MM.1S (cell line): ENCODE data around the gene KCNJ6.

Source experiments
- DNase-seq: peaks from one replicate; pipeline ENCODE4 v3.0.0-alpha.2; 2015
- H2AFZ ChIP-seq: fragments of 300-600 bp; sonication (generic); 2 replicates; pipeline ENCODE4 v1.6.0; 2016; ENCODE audit warnings: antibody characterized with exemption, low read length
- H3F3A ChIP-seq: fragments of 300-600 bp; sonication (generic); 2 replicates; pipeline ENCODE4 v1.6.1; 2016; ENCODE audit warnings: mild to moderate bottlenecking, antibody characterized with exemption, low read length, moderate library complexity, mixed read lengths; ENCODE audit not compliant: insufficient read depth
- H3K27ac ChIP-seq: fragments of 300-600 bp; sonication (generic); 2 replicates; pipeline ENCODE4 v1.5.1; 2016; ENCODE audit warnings: mild to moderate bottlenecking, low read length
- H3K27me3 ChIP-seq: fragments of 300-600 bp; sonication (generic); replicated peaks from 2 replicates; pipeline ENCODE4 v1.6.0; 2016; ENCODE audit warnings: low read length; ENCODE audit not compliant: insufficient read depth
- H3K36me3 ChIP-seq: fragments of 300-600 bp; sonication (generic); replicated peaks from 2 replicates; pipeline ENCODE4 v1.6.1; 2016; ENCODE audit warnings: mild to moderate bottlenecking, low read length, mixed read lengths; ENCODE audit not compliant: insufficient read depth
- H3K4me1 ChIP-seq: fragments of 300-600 bp; sonication (generic); 2 replicates; pipeline ENCODE4 v1.6.1; 2016; ENCODE audit warnings: low read length, mixed read lengths
- H3K4me2 ChIP-seq: fragments of 300-600 bp; sonication (generic); 2 replicates; pipeline ENCODE4 v1.6.0; 2016; ENCODE audit warnings: low read depth, low read length
- H3K4me3 ChIP-seq: fragments of 300-600 bp; sonication (generic); 2 replicates; pipeline ENCODE4 v1.5.1; 2016; ENCODE audit warnings: low read length, mixed read lengths
- H3K79me2 ChIP-seq: fragments of 300-600 bp; sonication (generic); 2 replicates; pipeline ENCODE4 v1.6.1; 2016; ENCODE audit warnings: mixed run types, low read length, mixed read lengths
- H3K9ac ChIP-seq: fragments of 300-600 bp; sonication (generic); 2 replicates; pipeline ENCODE4 v1.6.1; 2016; ENCODE audit warnings: low read length, mixed read lengths
- H3K9me2 ChIP-seq: fragments of 300-600 bp; sonication (generic); replicated peaks from 2 replicates; pipeline ENCODE4 v1.6.1; 2016; ENCODE audit warnings: mild to moderate bottlenecking, low read length, mixed read lengths; ENCODE audit not compliant: insufficient read depth
- H3K9me3 ChIP-seq: fragments of 300-600 bp; sonication (generic); replicated peaks from 2 replicates; pipeline ENCODE4 v1.6.1; 2016; ENCODE audit warnings: mild to moderate bottlenecking, low read length, mixed read lengths; ENCODE audit not compliant: insufficient read depth
- H4K20me1 ChIP-seq: fragments of 300-600 bp; sonication (generic); 2 replicates; pipeline ENCODE4 v1.6.1; 2016; ENCODE audit warnings: mild to moderate bottlenecking, low read length, moderate library complexity, mixed read lengths; ENCODE audit not compliant: insufficient read depth
- EZH2 ChIP-seq: fragments of 300-600 bp; sonication (generic); optimal IDR thresholded peaks from 2 replicates; pipeline ENCODE3; 2017; ENCODE audit warnings: low read depth, mild to moderate bottlenecking, antibody characterized with exemption, low read length, mixed read lengths
- EZH2phosphoT487 ChIP-seq: fragments of 300-600 bp; sonication (generic); IDR thresholded peaks from 2 replicates; pipeline ENCODE4 v1.6.1; 2018; ENCODE audit warnings: antibody characterized with exemption, low read length
- TF ChIP-seq, protein P1 (sequence below): fragments of 300-600 bp; sonication (generic); IDR thresholded peaks from 2 replicates; pipeline ENCODE4 v1.5.1; 2016; ENCODE audit warnings: antibody characterized with exemption, low read length, mixed read lengths

The KCNJ6 gene

DNA sequence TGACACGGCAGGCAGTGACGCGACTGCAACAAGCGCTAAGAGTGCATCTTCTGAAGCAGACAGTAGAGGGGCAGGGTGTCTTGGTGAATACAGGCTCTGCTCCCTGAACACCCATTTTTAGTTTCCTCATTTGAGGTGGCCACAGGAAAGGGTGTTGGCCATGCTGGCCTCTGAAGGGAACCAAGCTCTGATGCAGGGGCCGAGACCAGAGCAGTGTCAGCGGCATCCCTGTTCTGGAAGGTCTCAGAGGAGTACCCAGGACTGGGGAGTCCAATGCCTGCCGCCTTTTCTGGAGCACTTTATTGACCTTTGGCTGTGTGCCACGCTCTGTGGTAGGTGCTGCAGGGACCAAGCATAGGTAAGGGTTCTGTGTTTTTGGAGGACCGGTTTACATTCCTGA is 100.4 kb downstream of the KCNJ6 start:
- Histone ChIP-seq H3K4me2 (no peak overlapping the region), H3K27me3 (no peaks in the 10 kb centered on the region), H2AFZ (no peak overlapping the region), H3K9ac (no peak overlapping the region), H3K79me2 (no peaks in the 10 kb centered on the region), H3K27ac (no peak overlapping the region), H3K4me3 (no peak overlapping the region), H4K20me1 (no peaks in the 10 kb centered on the region), H3K4me1 (no peaks in the 10 kb centered on the region), H3K9me2 (no peaks in the 10 kb centered on the region), H3F3A (no peaks in the 10 kb centered on the region), H3K36me3 (no peaks in the 10 kb centered on the region), H3K9me3 (no peaks in the 10 kb centered on the region)
- no peak for DNase-seq
- TF ChIP-seq EZH2phosphoT487, result no peak
- TF ChIP-seq EZH2, result no peak
- TF ChIP-seq, protein P1, sequence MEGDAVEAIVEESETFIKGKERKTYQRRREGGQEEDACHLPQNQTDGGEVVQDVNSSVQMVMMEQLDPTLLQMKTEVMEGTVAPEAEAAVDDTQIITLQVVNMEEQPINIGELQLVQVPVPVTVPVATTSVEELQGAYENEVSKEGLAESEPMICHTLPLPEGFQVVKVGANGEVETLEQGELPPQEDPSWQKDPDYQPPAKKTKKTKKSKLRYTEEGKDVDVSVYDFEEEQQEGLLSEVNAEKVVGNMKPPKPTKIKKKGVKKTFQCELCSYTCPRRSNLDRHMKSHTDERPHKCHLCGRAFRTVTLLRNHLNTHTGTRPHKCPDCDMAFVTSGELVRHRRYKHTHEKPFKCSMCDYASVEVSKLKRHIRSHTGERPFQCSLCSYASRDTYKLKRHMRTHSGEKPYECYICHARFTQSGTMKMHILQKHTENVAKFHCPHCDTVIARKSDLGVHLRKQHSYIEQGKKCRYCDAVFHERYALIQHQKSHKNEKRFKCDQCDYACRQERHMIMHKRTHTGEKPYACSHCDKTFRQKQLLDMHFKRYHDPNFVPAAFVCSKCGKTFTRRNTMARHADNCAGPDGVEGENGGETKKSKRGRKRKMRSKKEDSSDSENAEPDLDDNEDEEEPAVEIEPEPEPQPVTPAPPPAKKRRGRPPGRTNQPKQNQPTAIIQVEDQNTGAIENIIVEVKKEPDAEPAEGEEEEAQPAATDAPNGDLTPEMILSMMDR, result no peak

DNA sequence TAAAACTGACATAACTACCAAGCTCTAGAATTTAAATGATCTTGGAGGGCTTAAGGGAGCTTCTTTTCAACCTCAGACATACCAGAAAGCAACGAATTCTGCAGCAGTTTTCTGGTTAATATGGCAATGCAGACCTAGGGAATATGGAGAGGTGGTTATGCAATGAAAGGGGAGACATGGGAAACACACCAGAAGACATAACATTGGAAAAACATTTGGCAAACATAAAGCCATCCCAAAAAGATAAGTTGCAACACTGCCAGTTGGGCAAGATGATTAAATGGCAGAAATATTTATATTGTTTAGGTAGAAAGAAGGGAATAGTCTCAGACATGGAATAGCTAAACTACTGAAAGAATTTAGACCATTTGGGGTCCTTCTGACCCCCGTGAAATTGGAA is 104.5 kb downstream of the KCNJ6 start:
- H3F3A ChIP-seq, result no peaks in the 10 kb centered on the region
- no peak overlapping the region for H3K27ac ChIP-seq
- no peak overlapping the region for H3K9ac ChIP-seq
- H3K9me3 ChIP-seq, result no peaks in the 10 kb centered on the region
- H3K4me2 ChIP-seq, result no peak overlapping the region
- H3K27me3 ChIP-seq, result no peaks in the 10 kb centered on the region
- H3K4me1 ChIP-seq, result no peaks in the 10 kb centered on the region
- no peaks in the 10 kb centered on the region for H3K36me3 ChIP-seq
- no peaks in the 10 kb centered on the region for H4K20me1 ChIP-seq
- no peak overlapping the region for H3K4me3 ChIP-seq
- no peaks in the 10 kb centered on the region for H3K9me2 ChIP-seq
- H3K79me2 ChIP-seq, result no peaks in the 10 kb centered on the region
- TF ChIP-seq, protein P1, result no peak
- TF ChIP-seq EZH2phosphoT487, result no peak
- TF ChIP-seq EZH2, result no peak
- no peak overlapping the region for H2AFZ ChIP-seq
- DNase-seq, result no peak

DNA sequence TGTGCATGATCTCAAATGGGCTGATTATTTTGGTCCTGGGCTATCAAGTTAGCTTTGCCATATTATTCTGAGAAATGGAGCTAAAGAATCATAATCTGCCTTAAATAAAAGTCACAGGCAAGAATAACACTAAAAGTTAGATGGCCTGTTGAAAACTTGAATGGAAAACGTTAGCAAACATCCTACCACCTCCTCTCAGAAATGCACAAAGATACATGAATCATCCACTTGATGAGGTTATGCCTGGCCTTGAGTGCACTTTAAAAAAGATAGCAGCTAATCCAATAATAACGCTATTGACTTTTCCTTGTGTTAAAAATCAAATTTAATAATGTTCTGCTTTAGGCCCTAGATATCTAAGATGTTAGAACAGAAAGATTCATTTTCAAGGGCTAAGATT is 108.0 kb downstream of the KCNJ6 start:
- no peak for TF ChIP-seq EZH2phosphoT487
- TF ChIP-seq EZH2, result no peak
- TF ChIP-seq, protein P1, result no peak
- Histone ChIP-seq H3F3A (no peaks in the 10 kb centered on the region), H4K20me1 (no peaks in the 10 kb centered on the region), H3K4me3 (no peak overlapping the region), H3K9ac (no peak overlapping the region), H3K9me3 (no peaks in the 10 kb centered on the region), H3K79me2 (no peaks in the 10 kb centered on the region), H2AFZ (no peak overlapping the region), H3K9me2 (no peaks in the 10 kb centered on the region), H3K27me3 (no peaks in the 10 kb centered on the region), H3K4me1 (no peaks in the 10 kb centered on the region), H3K4me2 (no peak overlapping the region), H3K36me3 (no peaks in the 10 kb centered on the region), H3K27ac (no peak overlapping the region)
- DNase-seq, result no peak
